IPS-15b (cell line): ENCODE results near the gene ARL6IP4.

Experiments used
- H3K27me3 ChIP-seq: one replicate; pipeline ENCODE4 v1.6.1; 2013; ENCODE audit warnings: low read length; ENCODE audit not compliant: control insufficient read depth, insufficient read depth
- H3K36me3 ChIP-seq: one replicate; pipeline ENCODE4 v1.6.1; 2013; ENCODE audit warnings: low read length; ENCODE audit not compliant: control insufficient read depth, insufficient read depth
- H3K4me1 ChIP-seq: one replicate; pipeline ENCODE4 v1.6.1; 2013; ENCODE audit warnings: mild to moderate bottlenecking, low read length; ENCODE audit not compliant: control insufficient read depth, insufficient read depth
- H3K4me3 ChIP-seq: one replicate; pipeline ENCODE4 v1.5.1; 2013; ENCODE audit warnings: low read depth, low read length
- H3K9ac ChIP-seq: one replicate; pipeline ENCODE4 v1.6.1; 2013; ENCODE audit warnings: low read depth, mild to moderate bottlenecking, low read length
- H3K9me3 ChIP-seq: one replicate; pipeline ENCODE4 v1.6.1; 2013; ENCODE audit warnings: mild to moderate bottlenecking, low read length; ENCODE audit not compliant: control insufficient read depth, insufficient read depth

ARL6IP4 gene

DNA sequence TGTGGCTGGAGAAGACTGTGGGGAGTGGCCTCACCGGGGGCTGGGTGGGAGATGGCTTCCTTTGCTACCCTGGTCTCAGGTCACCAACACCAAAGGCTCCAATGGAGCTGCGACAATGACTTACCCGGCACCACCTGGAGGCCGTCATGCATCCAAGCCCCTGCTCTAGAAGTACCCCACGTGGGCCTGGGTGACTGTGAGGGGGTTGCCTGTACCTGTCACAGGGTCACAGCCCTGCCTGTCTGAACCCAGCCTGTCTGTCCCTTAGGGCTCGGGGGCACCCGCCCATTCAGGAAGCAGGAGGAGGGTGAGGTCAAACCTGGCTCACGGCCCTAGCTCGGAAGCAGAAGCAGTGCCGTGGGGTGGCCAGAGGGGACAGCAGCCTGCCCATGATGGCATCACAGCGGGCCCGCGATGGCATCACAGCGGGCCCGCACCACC is 33.1 kb upstream of the ARL6IP4 start:
- Histone ChIP-seq H3K9ac (no peak overlapping the region), H3K27me3 (no peaks in the 10 kb centered on the region), H3K4me1 (no peaks in the 10 kb centered on the region), H3K36me3 (no peaks in the 10 kb centered on the region), H3K9me3 (no peaks in the 10 kb centered on the region), H3K4me3 (no peak overlapping the region)

GRCh38 chr12:122948605-122949004 is 31.9 kb upstream of the ARL6IP4 start:
- Histone ChIP-seq H3K27me3 (no peaks in the 10 kb centered on the region), H3K36me3 (no peaks in the 10 kb centered on the region), H3K4me1 (no peaks in the 10 kb centered on the region), H3K9me3 (no peaks in the 10 kb centered on the region), H3K9ac (no peak overlapping the region), H3K4me3 (no peak overlapping the region)

GRCh38 chr12:122949405-122949804 is 31.1 kb upstream of the ARL6IP4 start:
- no peaks in the 10 kb centered on the region for H3K9me3 ChIP-seq
- no peaks in the 10 kb centered on the region for H3K27me3 ChIP-seq
- H3K4me3 ChIP-seq = no peak overlapping the region
- H3K9ac ChIP-seq = no peak overlapping the region
- no peaks in the 10 kb centered on the region for H3K36me3 ChIP-seq
- no peaks in the 10 kb centered on the region for H3K4me1 ChIP-seq

GRCh38 chr12:122949816-122950675 is 30.4 kb upstream of the ARL6IP4 start:
- no peak overlapping the region for H3K4me3 ChIP-seq
- H3K4me1 ChIP-seq = no peaks in the 10 kb centered on the region
- H3K9me3 ChIP-seq = no peaks in the 10 kb centered on the region
- no peaks in the 10 kb centered on the region for H3K36me3 ChIP-seq
- H3K27me3 ChIP-seq = no peaks in the 10 kb centered on the region
- H3K9ac ChIP-seq = no peak overlapping the region

GRCh38 chr12:122951406-122951805 is 29.1 kb upstream of the ARL6IP4 start:
- H3K4me3 ChIP-seq = no peak overlapping the region
- H3K36me3 ChIP-seq = no peaks in the 10 kb centered on the region
- H3K4me1 ChIP-seq = no peaks in the 10 kb centered on the region
- H3K9ac ChIP-seq = no peak overlapping the region
- H3K9me3 ChIP-seq = no peaks in the 10 kb centered on the region
- H3K27me3 ChIP-seq = no peaks in the 10 kb centered on the region

DNA sequence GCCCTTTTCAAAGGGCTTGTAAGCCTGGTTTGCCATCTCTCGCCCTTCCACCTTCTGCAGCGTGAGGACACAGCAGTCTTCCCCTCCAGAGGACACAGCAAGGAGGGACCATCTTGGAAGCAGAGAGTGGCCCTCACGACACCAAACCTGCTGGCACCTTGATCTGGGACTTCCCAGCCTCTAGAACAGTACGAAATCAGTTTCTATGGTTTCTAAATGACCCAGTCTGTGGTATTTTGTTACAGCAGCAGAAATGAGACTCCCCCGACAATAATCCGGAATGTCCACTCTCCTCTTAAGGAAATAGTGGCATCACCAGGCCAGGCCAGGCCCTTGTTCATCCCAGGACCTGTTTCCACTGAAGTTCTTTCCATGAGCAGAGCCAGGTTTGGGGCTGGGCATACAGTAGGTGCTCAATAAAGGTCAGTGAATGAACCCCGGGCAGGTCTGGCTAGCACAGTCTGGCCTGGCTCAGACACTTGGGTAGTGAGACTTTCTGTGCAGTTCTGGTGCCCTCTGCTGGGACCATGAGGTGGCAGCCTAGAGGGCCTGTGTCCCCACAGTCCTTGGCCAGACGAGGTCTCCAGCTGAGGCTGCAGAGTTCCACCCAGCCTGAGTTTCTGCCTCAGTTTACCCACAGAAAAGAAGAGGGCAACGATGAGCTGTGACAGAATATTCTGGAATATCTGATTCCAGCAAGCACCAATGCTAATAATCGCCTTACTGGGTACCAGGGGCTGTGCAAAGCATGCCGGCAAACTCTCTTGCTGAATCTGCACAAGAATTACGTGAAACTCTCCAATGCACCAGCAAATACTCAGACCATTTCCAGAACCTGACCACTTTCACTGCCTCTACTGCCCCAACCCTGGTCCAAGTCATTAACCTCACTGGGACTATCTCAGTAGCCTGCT is 28.2 kb upstream of the ARL6IP4 start:
- Histone ChIP-seq H3K27me3 (no peaks in the 10 kb centered on the region), H3K36me3 (no peaks in the 10 kb centered on the region), H3K4me3 (no peak overlapping the region), H3K4me1 (no peaks in the 10 kb centered on the region), H3K9me3 (no peaks in the 10 kb centered on the region), H3K9ac (no peak overlapping the region)

- Histone ChIP-seq H3K9me3 (no peaks in the 10 kb centered on the region), H3K4me3 (no peak overlapping the region), H3K27me3 (no peaks in the 10 kb centered on the region), H3K36me3 (peaks cover 3% of the 10 kb centered on the region), H3K4me1 (no peaks in the 10 kb centered on the region), H3K9ac (no peak overlapping the region)
These were observed 25.3 kb upstream of the ARL6IP4 start for GRCh38 chr12:122955156-122955555.

- no peak overlapping the region for H3K9ac ChIP-seq
- no peaks in the 10 kb centered on the region for H3K27me3 ChIP-seq
- peaks cover 3% of the 10 kb centered on the region for H3K36me3 ChIP-seq
- no peaks in the 10 kb centered on the region for H3K4me1 ChIP-seq
- no peaks in the 10 kb centered on the region for H3K9me3 ChIP-seq
- no peak overlapping the region for H3K4me3 ChIP-seq
These were observed 24.4 kb upstream of the ARL6IP4 start for GRCh38 chr12:122956035-122956434.

GRCh38 chr12:122958198-122958888 is 22.1 kb upstream of the ARL6IP4 start:
- no peaks in the 10 kb centered on the region for H3K9me3 ChIP-seq
- no peaks in the 10 kb centered on the region for H3K4me1 ChIP-seq
- H3K4me3 ChIP-seq = no peak overlapping the region
- no peak overlapping the region for H3K9ac ChIP-seq
- no peaks in the 10 kb centered on the region for H3K27me3 ChIP-seq
- peaks cover 3% of the 10 kb centered on the region for H3K36me3 ChIP-seq

GRCh38 chr12:122959566-122960192 is 20.8 kb upstream of the ARL6IP4 start:
- no peak overlapping the region for H3K9ac ChIP-seq
- H3K27me3 ChIP-seq = no peaks in the 10 kb centered on the region
- no peaks in the 10 kb centered on the region for H3K9me3 ChIP-seq

GRCh38 chr12:122960193-122960569 is 20.3 kb upstream of the ARL6IP4 start:
- Histone ChIP-seq H3K36me3 (peaks cover 3% of the 10 kb centered on the region), H3K9ac (no peak overlapping the region)

More at GRCh38 chr12:122959566-122960192, 20.8 kb upstream of the ARL6IP4 start:
- Histone ChIP-seq H3K36me3 (peaks cover 3% of the 10 kb centered on the region), H3K4me1 (no peaks in the 10 kb centered on the region), H3K4me3 (no peak overlapping the region)

More at GRCh38 chr12:122960193-122960569, 20.3 kb upstream of the ARL6IP4 start:
- Histone ChIP-seq H3K4me3 (no peak overlapping the region), H3K27me3 (no peaks in the 10 kb centered on the region), H3K4me1 (no peaks in the 10 kb centered on the region), H3K9me3 (no peaks in the 10 kb centered on the region)
